ENCODE measurements around the gene OGA.

OGA gene

DNA sequence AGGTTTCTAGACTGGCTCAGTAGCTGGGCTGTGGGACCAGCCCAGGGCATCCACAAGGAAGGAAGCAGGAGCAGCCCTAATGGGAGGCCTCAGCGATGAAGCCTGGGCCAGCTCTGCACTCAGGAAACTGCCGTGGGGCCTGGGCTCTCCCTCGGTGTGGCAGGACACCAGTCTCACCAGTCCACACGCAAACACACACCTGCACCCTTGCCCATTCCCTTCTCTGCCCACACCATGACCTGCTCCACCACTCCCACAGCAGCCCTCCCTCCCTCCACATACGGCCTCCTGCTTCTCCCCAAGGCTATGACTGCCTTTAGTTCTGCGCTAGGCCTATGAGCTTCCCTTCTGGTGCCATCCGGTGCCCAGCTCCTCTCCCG, 49.5 kb downstream of the OGA start:
- CTCF ChIA-PET: interaction anchor here (0.8 to 3.4 kb wide), 4 partner anchors 12 to 554 kb away, joined by 3 to 26 read pairs (median 6); no protein-coding TSS in a partner anchor
- no peak overlapping the region for H3K4me3 ChIP-seq (ENCODE audit: low read depth, low read length)
- POLR2A ChIA-PET: no interaction called here
- no peak for TF ChIP-seq CTCF (IDR thresholded peaks at IDR 0.05; ENCODE audit: insufficient read depth, low read length, missing control alignments)
- no peak for DNase-seq (ENCODE audit: low read depth, low spot score)

- no peak for TF ChIP-seq CTCF (IDR thresholded peaks at IDR 0.05; ENCODE audit: insufficient read depth, low read length, missing control alignments)
- DNase-seq (ENCODE audit: low read depth, low spot score): no peak
- POLR2A ChIA-PET: no interaction called here
- CTCF ChIA-PET: interaction anchor here (0.9 to 3.4 kb wide), 4 partner anchors 11 to 554 kb away, joined by 3 to 26 read pairs (median 4); no protein-coding TSS in a partner anchor
- H3K4me3 ChIP-seq (ENCODE audit: low read depth, low read length): no peak overlapping the region
Observed at GRCh38 chr10:101767966-101768790, 50.1 kb downstream of the OGA start.

DNA sequence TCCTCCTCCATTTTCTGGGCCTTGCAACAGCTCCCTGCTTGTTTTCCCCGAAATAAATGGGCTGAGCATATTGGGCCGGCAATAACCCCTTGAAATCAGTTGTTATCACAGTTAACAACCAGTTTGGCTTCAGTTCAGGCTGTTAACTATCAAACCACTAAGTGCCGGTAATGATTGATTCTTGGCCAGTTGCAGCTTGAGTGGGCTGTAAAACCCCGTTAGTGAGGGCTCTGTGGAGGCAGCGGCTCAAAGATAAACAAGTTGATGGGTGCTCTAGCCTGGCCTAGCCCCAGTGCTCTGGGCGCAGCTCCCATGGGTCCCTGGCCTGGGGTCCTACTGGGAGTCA, 50.7 kb downstream of the OGA start:
- ChIA-PET CTCF (interaction anchor here (0.9 to 3.4 kb wide), 3 partner anchors 11 to 156 kb away, joined by 3 to 26 read pairs (median 4); no protein-coding TSS in a partner anchor), POLR2A (no interaction called here)
- no peak overlapping the region for H3K4me3 ChIP-seq (ENCODE audit: low read depth, low read length)
- no peak for DNase-seq (ENCODE audit: low read depth, low spot score)
- no peak for TF ChIP-seq CTCF (IDR thresholded peaks at IDR 0.05; ENCODE audit: insufficient read depth, low read length, missing control alignments)

- ChIA-PET CTCF (interaction anchor here (1.0 to 3.4 kb wide), 3 partner anchors 12 to 14 kb away, joined by 4 to 26 read pairs (median 8); no protein-coding TSS in a partner anchor), POLR2A (interaction anchor here (0.8 kb wide), 1 partner anchor 8 kb away, joined by 3 read pairs; no protein-coding TSS in a partner anchor)
- no peak for TF ChIP-seq CTCF (IDR thresholded peaks at IDR 0.05; ENCODE audit: insufficient read depth, low read length, missing control alignments)
- no peak for DNase-seq (ENCODE audit: low read depth, low spot score)
- no peak overlapping the region for H3K4me3 ChIP-seq (ENCODE audit: low read depth, low read length)
Observed at GRCh38 chr10:101766753-101767599, 51.3 kb downstream of the OGA start.

- no peak for TF ChIP-seq CTCF (IDR thresholded peaks at IDR 0.05; ENCODE audit: insufficient read depth, low read length, missing control alignments)
- POLR2A ChIA-PET: interaction anchor here (0.8 kb wide), 1 partner anchor 9 kb away, joined by 3 read pairs; no protein-coding TSS in a partner anchor
- no peak overlapping the region for H3K4me3 ChIP-seq (ENCODE audit: low read depth, low read length)
- CTCF ChIA-PET: interaction anchor here (0.8 to 2.2 kb wide), 2 partner anchors 14 to 15 kb away, joined by 3 to 8 read pairs; no protein-coding TSS in a partner anchor
- DNase-seq (ENCODE audit: low read depth, low spot score): no peak
Observed at GRCh38 chr10:101766306-101766705, 51.9 kb downstream of the OGA start.
